Measurements from ENCODE around the gene ZBTB7C. TPM values are rescaled to one million over a fixed set of nuclear protein-coding genes. Genes with fewer than 3 reads are reported as not detected.

ZBTB7C gene
- total RNA-seq, 2 experiments from 2014 or later: 0.04 to 0.06 TPM

GRCh38 chr18:48356909-48357631 lies 52.1 kb downstream of the ZBTB7C start:
- POLR2A ChIA-PET: no interaction called here

GRCh38 chr18:48356151-48356745 lies 52.9 kb downstream of the ZBTB7C start:
- POLR2A ChIA-PET: no interaction called here
- CTCF ChIA-PET: no interaction called here

More at GRCh38 chr18:48356909-48357631, 52.1 kb downstream of the ZBTB7C start:
- CTCF ChIA-PET: no interaction called here

- CTCF ChIA-PET: no interaction called here
- POLR2A ChIA-PET: no interaction called here
Observed at GRCh38 chr18:48355276-48356115, 53.7 kb downstream of the ZBTB7C start.

- ChIA-PET CTCF (no interaction called here), POLR2A (no interaction called here)
Observed at GRCh38 chr18:48354746-48355260, 54.4 kb downstream of the ZBTB7C start.

- POLR2A ChIA-PET: no interaction called here
Observed at GRCh38 chr18:48352051-48352755, 57.0 kb downstream of the ZBTB7C start.

GRCh38 chr18:48351216-48352050 lies 57.8 kb downstream of the ZBTB7C start:
- ChIA-PET CTCF (no interaction called here), POLR2A (no interaction called here)

More at GRCh38 chr18:48352051-48352755, 57.0 kb downstream of the ZBTB7C start:
- CTCF ChIA-PET: no interaction called here

GRCh38 chr18:48348739-48349138 lies 60.4 kb downstream of the ZBTB7C start:
- ChIA-PET CTCF (no interaction called here), POLR2A (no interaction called here)

- POLR2A ChIA-PET: no interaction called here
- CTCF ChIA-PET: no interaction called here
Observed at GRCh38 chr18:48347756-48348326, 61.3 kb downstream of the ZBTB7C start.

- CTCF ChIA-PET: no interaction called here
- POLR2A ChIA-PET: no interaction called here
Observed at GRCh38 chr18:48345596-48345995, 63.6 kb downstream of the ZBTB7C start.

GRCh38 chr18:48342581-48342980 lies 66.6 kb downstream of the ZBTB7C start:
- ChIA-PET POLR2A (no interaction called here), CTCF (no interaction called here)

- ChIA-PET POLR2A (no interaction called here), CTCF (no interaction called here)
Observed at GRCh38 chr18:48342125-48342524, 67.1 kb downstream of the ZBTB7C start.

- CTCF ChIA-PET: no interaction called here
Observed at GRCh38 chr18:48340560-48340959, 68.6 kb downstream of the ZBTB7C start.

GRCh38 chr18:48339692-48340091 lies 69.5 kb downstream of the ZBTB7C start:
- ChIA-PET CTCF (no interaction called here), POLR2A (no interaction called here)

More at GRCh38 chr18:48340560-48340959, 68.6 kb downstream of the ZBTB7C start:
- POLR2A ChIA-PET: no interaction called here

- ChIA-PET CTCF (no interaction called here), POLR2A (no interaction called here)
Observed at GRCh38 chr18:48338915-48339314, 70.3 kb downstream of the ZBTB7C start.

GRCh38 chr18:48337053-48337452 lies 72.1 kb downstream of the ZBTB7C start:
- ChIA-PET POLR2A (no interaction called here), CTCF (interaction anchor here (1.8 kb wide), 1 partner anchor 109 kb away, joined by 4 read pairs; no protein-coding TSS in a partner anchor)

GRCh38 chr18:48336332-48336731 lies 72.9 kb downstream of the ZBTB7C start:
- CTCF ChIA-PET: interaction anchor here (1.8 kb wide), 1 partner anchor 109 kb away, joined by 4 read pairs; no protein-coding TSS in a partner anchor
- POLR2A ChIA-PET: no interaction called here

- POLR2A ChIA-PET: no interaction called here
- CTCF ChIA-PET: no interaction called here
Observed at GRCh38 chr18:48335829-48336228, 73.4 kb downstream of the ZBTB7C start.

GRCh38 chr18:48334845-48335244 lies 74.3 kb downstream of the ZBTB7C start:
- POLR2A ChIA-PET: no interaction called here
- CTCF ChIA-PET: no interaction called here

- POLR2A ChIA-PET: no interaction called here
- CTCF ChIA-PET: no interaction called here
Observed at GRCh38 chr18:48333563-48333962, 75.6 kb downstream of the ZBTB7C start.
